Activated effector memory CD4-positive, alpha-beta T cell treated with Interleukin-2 at 50 U/mL for 16 hours (primary cell): Measurements from ENCODE around the gene RTL1.

Experiments
- DNase-seq: peaks from one replicate; pipeline ENCODE4 v3.0.0-alpha.2; 2020

The RTL1 gene

DNA sequence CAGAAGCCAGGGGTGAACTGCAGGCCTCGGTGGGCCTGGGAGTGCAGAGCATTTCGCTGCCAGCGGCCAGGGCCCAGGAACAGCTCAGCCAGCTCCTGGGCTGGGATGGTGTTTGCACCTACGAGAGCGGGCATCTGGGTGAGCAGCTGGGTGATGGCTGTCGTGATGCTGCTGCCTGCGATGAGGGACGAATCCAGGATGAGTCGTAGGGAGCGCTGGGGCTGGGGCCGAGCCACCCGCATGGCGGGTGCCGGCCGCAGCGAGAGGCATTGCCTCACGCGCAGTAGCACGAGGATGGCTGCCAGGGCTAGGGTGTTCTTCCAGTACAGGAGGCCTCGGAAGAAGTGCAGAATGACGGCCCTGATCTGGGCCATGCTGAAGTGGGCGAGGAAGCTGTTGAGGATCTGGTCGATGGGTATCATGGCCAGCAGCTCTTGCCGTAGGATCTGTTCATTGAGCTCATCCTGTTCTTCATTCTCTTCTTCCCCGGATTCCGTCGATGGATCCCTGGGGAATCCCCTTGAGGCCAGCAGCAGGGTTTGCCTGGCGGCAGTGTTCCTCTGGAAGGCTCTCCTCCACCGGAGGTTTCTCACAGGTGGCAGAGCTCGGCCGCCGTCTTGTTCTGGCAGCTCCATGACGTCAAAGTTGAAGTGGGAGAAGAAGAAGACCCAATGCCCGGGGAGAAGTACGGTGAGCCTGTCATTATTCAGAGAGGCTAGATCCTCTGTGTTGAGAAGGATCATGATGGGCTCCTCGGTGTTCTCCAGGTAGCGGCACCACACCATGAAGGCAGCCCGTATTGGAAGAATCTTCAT, 22.1 kb downstream of the RTL1 start:
- no peak for DNase-seq

DNA sequence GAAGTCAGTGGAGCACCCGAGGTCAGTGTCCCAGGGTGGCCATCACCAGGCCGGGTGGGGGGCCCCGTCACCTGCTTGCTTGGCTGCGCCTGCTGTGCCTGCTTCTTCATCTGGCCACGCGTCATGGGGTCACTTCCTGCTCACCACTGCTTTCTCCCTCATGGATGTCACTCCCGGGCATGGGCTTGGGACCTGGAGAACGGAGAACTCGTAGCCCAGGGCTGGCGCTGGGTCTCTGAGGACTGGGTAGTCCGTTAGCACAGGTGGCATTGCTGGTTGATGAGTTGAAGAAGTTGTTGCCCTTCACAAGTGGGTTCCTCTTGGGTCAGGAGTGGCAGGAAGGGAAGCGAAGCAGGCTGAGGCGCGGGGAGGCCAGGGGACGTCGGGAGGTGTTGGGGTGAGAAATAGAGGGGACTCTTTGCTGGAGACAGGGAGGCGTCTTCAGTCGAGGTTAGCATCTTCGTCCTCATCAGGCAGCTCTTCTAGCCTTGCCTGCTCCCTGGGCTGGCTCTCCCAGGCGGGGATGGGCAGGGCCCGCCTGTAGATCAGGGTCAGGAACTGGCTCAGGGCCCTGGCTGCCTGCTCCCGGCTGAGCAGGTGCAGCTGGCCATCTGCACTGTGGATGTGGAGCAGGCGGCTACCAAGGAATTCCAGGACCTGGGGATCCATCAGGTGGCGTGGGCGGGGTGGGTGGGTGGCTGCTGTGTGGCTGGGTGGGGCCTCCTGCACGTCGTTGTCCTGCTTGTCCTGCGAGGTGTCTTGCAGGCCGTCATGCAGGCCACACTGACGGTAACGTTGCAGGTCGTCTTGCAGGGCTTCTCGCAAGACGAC, 23.0 kb downstream of the RTL1 start:
- DNase-seq, result no peak

DNA sequence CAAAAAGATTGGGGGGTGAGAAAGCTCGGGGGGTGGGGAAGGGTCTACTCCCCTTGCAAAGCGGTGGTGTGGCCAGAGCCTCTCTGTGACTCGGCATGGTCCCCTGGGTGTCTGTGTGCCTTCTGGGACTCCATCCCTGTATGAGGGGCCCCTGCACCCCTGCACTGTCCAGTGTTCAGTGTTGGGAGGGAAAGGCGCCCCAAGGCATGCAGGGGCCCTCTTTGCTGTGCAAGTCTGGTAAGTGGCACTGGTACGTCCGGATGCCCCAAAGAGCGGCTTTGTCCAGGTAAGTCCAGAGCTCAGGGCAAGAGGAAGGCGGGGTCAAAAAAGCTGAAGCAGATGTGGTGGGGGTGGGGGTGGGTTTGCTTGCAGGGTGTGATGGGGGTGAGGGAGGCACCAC, 23.7 kb downstream of the RTL1 start:
- no peak for DNase-seq

DNA sequence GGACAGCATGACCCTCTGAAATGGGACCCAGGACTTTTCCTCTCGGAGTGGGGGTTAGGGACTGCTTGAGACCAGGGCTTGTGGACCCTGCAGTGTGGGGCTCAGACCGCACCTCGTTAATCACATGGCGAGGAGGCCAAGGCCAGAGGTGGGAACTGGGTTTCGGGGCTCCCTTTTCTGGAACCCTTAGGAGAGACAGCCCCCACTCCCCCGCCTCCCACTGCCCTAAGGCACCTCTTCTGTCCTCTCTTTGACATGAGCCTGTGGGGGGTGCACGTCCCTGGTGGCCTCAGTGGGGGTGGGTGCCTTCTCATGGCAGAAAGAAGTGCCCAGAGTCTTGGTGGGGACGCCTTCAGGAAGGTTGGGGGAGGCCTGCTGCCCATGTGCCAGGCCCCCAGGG, 24.3 kb downstream of the RTL1 start:
- no peak for DNase-seq

DNA sequence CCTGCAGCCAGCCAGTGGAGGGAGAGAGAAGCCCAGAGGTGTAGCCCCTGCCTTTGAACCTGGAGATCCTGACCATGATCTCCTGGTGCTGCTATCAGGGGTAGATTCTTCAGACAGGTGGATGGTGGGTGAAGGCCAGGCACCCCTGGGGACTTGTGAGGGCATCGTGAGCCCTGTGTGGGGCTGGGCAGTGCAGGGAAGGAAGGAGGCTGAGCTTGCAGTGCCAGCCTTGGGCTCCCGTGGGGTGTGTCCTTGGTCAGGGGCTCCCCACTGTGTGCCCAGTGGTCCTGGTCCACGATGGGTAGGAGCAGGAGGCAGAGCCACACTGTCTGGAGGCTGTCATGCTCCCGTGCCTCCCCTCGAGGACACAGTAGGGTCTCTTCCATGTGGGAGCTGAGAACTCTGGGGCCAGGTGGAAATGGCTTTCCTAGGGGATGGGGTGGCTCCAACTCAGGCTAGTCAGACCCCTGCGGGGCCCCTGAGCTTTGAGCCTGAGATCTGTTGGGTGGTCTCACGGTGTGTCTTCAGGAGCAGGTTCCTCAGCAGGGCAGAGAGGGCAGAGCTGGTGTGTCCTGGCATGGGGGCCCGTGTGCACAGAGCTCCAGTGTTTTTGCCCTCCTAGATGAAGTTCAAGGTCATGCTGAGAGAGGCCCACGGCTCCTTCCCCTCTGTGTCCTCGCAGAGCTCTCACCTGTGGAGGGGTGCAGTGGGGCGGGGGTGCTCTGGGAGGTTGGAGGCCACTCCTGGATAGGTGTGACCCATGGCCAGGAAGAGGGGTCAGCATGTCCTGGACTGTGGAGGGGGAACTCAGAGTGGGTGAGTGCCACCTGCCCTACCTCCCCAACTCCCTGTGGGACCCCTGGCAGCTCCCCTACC, 25.0 kb downstream of the RTL1 start:
- no peak for DNase-seq

DNA sequence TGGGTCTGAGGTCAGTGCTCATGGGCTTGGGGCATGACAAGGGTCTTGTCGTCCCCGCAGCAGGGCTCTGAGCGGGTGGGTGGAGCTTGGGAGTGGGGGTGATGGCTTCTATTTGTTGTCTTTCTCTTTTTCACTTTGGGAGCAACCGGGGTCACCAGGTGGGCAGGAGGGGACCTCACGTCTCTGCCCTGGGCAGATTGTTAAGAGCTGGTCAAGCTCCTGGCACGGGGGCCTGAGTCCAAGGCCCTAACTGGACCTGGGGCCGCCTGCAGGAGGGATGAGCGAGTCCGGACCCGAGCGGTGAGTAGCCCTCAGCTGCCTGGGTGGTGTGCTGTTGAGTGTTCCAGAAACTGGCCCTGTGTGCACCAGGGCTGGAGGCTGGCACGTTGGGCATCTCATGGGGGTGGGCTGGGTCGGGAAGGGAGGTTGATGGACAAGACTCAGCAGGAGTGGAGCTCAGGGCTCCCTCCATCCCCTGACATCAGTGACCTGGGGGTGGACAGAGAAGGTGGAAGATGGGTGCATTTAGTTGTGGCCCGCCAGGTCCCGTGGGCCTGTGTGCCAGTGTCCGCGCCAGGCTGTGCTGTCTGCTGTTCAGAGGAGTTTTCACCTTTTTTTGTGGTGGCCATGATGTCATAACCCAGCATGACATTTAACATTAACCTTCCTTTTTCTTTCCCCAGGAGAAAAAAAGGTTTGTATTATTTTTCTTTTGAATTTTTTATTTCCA, 27.5 kb downstream of the RTL1 start:
- no peak for DNase-seq

DNA sequence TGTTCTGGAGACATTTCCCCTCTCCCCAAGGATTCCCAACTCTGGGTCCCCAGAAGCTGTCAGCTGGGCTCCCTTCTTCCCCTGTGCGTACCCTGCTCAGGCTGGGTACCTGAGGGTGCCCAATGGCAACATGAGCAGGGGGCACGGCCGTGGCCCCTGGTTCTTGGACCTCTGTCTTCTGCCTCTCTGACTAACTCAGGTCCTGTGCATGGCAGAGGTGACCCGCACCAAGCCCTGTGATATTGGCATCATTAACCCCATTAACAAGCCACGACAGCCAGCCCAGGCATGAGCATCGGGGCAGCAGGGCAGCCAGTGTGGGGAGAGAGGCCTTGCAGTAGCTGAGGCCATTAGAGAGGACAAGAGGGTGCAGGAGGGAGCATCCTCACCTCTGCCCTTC, 28.4 kb downstream of the RTL1 start:
- no peak for DNase-seq

DNA sequence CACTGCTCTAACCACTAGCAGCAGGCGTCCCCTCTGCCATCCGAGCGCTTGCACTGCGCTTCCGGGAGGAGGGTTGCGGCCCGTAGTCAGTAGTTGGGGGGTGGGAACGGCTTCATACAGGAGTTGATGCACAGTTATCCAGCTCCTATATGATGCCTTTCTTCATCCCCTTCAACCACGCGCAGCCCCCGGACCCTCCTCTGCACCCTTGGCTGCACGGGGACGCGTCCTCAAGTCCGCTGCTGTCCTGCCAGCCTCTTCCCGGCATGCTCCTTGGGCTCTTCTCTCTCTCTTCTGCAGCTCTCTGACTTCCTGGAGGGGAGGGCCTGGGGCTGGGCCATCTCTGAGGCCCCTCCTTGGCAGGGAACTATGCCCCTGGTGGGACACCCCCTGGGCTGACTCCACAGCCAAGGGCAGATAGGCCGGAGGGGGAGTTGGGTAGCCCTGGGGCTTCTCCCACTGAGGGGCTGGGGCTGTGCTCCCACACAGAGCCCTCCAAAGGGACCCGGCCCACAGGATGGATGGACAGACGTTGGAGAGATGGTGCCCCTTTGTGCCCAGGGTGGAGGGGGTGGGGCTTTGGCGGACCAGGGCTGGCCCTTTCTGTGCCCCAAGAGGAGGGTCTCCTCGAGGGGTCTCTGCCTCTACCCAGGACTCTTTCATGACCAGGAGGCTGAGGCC, 29.0 kb downstream of the RTL1 start:
- no peak for DNase-seq

DNA sequence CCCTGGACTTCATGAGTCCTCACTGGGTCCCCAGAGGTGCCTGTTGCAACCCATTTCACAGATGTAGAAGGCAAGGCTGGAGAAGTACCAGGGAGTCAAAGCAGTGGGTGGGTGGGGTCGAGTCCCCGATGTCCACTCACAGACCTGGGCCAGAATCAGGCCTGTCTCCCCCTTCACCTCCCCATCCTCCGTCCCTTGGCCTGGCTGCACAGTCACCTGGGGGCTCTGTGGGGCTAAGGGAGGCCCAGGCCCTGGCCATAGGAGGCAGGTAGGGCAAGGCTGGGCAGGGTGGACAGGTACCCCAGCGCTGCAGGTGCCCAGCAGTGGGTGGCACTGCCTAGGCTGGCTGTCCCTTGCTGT, 29.5 kb downstream of the RTL1 start:
- DNase-seq, result no peak

DNA sequence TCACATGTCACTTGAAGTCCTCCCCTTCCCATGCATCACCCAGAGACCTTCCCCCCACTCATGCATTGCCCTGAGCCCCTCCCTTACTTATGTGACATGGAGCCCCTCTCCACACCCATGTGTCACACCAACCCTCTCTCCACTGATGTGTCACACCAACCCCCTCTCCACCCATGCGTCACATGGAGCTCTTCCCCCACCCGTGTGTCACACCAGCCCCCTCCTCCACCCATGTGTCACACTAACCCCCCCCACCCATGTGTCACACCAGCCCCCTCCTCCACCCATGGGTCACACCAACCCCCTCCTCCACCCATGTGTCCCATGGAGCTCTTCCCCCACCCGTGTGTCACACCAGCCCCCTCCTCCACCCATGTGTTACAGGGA, 30.4 kb downstream of the RTL1 start:
- DNase-seq, result no peak

DNA sequence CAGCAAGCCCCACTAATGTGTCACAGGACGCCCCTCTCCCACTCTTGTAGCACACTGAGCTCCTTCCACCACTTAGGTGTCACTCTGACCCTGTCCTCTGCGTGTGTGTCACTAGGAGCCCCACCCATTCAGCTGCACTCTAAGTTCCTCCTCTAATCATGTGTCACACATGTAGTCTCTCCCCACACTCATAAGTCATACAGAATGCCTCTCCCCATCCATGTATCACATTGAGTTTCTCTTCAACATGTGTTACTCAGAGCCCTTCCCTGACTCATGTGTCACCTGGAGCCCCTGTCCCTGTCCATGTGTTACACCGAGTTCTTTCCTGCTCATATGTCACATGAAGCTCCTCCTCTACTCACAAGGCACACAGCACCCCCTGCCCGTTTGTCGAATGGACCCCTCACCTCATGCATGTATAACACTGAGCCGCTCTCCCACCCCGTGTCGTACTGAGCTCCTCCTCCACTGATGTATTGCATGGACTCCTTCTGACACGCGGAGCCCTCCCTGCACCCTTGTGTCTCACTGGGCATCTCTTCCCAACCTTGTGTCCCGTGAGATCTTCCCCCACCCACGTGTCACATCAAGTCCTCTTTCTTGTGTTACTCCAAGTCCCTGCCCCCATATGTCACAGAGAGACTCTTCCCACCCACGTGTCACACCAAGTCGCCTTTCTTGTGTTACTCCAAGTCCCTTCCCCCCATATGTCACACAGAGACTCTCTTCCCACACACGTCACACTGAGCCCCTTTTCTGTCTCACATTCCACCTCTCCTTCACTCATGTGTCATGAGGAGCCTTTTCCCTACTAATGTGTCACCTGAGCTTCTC, 31.0 kb downstream of the RTL1 start:
- no peak for DNase-seq

DNA sequence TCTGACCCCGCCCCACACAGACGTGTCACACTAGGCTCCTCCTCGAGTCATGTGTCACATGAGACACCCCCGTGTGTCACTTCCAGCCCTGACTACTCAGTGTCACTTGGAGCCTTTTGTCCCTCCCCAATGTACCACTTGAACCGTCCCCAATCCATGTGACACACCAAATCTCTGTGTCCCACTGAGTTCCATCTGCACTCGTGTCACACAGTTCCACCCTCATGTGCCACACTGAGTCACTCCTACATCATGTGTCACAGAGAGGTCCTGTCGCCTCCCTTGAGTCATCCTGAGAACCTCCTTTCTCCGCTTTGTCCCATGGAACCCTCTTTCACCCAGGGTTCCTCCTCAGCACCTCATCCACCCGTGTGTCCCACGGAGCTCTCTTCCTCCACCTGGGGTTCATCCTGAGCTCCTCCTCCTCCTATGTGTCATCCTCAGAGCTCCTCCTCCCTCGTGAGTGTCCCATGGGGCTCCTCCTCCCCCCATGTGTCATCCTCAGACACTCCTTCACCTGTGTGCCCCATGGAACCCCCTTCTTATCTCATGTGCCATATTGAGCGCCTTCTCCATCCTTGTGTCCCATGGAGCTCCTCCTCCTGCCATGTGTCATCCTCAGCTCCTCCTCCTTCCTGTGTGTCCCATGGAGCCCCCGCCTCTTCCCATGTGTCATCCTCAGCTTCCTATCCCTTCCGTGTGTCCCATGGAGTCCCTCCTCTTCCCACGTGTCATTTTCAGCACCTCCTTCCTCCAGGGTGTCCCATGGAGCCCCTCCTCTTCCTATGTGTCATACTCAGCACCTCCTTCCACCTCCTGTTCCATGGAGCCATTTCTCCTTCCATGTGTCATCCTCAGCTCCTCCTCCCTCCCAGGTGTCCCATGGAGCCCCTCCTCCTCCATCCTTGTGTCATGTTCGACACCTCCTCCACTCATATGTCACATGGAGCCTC, 32.0 kb downstream of the RTL1 start:
- no peak for DNase-seq

DNA sequence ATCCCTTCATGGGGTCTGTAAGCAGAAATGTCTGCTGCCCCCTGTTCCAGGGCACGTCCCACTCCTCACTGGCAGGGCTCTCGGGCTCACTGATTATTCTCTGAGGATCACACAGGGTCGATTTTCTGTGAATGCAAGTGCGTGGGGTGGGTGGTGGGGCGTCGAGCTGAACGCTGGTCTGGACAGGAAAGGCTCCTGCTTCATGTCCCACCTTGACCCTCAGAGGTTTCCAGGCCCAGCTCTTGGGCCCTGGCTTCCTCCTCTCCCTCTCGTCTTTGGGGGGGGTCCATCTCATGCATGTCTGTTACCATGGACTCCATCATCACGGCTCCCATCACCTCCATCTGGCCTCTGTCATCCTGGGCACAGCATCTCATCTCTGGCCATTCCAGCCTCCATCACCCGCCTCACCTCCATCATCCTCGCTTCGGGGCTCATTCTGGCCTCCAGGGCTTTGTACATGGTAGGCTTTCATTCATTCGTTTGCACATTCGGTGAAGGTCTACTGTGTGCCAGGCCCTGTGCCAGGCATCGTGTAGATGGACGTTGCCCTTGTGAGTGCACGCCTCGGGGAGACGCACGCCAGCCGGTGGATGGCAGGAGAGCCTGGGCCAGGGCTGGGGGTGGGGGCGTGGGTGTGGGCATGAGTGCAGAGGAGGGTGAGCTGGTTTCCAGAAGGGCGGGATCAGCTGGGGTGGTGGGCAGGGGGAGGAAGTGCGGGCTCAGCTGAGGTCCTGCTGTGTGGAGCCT, 34.7 kb downstream of the RTL1 start:
- no peak for DNase-seq

DNA sequence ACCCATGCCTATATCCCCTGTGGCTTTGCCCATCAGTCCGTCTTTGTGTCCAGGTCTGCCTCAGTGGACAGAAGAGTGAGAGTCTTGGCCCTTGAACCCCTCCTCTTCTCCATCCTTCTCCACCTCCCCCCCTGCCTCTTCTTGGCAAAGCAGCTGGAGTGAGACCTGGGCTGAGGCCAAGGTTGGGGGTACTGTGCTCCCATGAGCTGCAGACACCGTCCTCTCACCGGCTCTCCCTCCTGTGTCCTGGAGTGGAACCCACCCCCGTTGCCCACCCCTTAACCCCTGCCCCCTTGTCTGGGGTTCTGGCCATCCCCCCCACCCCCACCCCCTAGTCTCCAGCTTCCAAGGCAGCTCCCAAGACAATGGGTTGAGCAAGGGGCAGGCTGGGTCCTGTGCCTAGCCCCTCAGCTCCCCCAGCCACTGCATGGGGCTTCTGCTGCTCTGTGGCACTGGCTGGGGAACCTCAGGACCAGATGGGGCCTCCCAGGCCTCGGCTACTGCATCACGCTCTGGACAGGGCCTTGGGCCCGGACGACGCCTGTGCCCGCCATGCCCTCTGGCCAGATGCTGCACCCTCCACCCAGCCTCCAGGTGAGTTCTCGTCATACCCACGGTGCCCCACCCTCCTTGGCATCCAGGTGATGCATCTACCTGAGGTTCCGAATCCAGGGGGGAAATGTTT, 35.7 kb downstream of the RTL1 start:
- no peak for DNase-seq

DNA sequence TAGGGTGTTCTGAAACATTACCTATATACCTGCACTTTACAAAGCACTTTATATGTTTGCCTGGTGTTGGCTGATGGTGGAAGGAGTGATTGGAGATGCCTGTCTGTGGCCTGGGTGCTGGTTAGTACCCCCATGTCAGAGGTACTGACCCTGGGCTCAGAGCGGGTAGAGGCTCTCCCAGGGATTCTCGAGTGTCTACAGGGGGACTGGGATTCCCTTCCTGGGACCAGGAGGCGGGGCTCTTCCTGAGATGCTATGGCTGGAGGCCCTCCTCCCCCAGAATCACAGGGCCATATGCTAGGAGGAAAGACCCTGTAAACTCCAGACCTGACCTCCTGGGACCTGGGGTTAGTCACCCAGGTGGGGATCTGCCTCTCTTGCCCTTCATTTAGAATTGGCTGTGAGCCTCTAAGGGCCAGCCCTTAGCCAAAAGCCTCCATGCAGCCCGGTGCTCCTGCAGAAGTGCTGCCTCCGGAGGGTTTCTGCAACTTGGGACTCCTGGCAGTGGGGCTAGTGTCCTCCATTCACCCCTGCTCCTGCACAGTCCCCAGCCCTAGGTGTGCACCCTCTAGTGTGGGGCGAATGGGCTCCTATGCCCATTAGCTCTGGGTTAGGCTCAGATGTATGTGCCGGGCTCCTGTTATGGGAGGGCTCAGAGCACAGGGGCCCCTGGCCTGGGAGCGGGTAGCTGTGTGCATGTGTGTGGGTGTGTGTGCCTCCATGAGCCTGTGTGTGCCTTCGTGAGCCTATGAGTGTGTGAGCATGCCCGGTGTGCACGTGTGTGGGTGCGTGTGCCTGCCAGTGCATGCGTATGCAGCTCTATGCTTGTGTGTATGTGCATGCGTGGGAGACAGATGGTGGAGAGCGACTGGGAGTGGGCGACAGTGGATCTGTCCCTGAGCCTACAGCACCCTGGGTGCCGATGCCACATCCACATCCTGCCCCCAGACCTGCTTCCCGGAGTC, 36.6 kb downstream of the RTL1 start:
- DNase-seq, result no peak

DNA sequence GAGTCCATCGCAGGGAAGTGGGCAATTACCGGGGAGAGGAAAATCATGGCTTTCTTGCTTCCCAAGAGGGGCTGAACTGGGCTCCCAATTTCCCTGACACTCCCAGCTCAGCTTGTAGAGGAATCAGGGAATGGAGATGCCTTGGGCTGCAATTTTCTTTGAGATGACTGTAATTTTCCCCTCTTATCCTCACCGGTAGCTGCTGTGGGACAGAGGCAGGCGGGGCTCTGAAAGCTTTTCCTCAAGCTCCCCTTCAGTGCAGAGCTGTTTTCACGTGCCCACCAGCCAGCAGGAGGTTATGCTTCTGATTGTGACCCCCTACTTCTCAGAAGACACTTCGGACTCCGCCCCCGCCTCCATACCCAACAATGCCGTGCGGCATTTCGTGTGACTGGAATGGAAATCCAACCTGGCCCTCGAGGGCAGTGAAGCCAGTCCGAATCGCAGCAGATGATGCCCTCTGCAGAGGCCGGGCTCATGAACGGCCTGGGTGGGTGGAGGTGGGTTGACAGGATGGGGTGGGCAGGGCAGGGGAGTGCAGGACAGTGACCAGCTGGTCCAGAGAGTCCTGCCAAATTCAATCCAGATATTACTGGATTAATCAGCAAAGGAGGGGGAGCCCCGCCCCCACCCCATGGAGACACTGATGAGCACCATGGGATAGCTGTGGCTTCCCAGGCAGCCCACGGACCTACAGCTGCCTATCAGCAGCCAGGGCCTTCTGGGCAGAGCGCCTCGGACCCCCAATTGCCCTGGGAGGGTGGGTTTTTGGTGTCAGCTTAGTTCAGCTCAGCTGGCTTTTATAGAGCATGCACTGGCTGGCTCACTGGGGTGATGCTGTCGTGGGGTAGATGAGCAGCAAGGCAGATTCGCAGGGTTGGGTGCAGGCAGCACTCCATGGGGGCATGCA, 37.6 kb downstream of the RTL1 start:
- no peak for DNase-seq
